Cardiac ventricle fibroblast (primary cell): Measurements from ENCODE around the gene CUX1. TPM values are rescaled to one million over a fixed set of nuclear protein-coding genes. Genes with fewer than 3 reads are reported as not detected.

ENCODE experiments used
- total RNA-seq: library from RNA; depleted of rRNA; stranded (reverse); fragments of >200 nt; gene quantifications from 2 replicates; pipeline ENCODE4 v1.2.3, GENCODE V29; 2015

CUX1 gene, protein sequence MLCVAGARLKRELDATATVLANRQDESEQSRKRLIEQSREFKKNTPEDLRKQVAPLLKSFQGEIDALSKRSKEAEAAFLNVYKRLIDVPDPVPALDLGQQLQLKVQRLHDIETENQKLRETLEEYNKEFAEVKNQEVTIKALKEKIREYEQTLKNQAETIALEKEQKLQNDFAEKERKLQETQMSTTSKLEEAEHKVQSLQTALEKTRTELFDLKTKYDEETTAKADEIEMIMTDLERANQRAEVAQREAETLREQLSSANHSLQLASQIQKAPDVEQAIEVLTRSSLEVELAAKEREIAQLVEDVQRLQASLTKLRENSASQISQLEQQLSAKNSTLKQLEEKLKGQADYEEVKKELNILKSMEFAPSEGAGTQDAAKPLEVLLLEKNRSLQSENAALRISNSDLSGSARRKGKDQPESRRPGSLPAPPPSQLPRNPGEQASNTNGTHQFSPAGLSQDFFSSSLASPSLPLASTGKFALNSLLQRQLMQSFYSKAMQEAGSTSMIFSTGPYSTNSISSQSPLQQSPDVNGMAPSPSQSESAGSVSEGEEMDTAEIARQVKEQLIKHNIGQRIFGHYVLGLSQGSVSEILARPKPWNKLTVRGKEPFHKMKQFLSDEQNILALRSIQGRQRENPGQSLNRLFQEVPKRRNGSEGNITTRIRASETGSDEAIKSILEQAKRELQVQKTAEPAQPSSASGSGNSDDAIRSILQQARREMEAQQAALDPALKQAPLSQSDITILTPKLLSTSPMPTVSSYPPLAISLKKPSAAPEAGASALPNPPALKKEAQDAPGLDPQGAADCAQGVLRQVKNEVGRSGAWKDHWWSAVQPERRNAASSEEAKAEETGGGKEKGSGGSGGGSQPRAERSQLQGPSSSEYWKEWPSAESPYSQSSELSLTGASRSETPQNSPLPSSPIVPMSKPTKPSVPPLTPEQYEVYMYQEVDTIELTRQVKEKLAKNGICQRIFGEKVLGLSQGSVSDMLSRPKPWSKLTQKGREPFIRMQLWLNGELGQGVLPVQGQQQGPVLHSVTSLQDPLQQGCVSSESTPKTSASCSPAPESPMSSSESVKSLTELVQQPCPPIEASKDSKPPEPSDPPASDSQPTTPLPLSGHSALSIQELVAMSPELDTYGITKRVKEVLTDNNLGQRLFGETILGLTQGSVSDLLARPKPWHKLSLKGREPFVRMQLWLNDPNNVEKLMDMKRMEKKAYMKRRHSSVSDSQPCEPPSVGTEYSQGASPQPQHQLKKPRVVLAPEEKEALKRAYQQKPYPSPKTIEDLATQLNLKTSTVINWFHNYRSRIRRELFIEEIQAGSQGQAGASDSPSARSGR (N-terminal part only)
- 71.4 and 79.3 TPM in 2 replicates for total RNA-seq

DNA sequence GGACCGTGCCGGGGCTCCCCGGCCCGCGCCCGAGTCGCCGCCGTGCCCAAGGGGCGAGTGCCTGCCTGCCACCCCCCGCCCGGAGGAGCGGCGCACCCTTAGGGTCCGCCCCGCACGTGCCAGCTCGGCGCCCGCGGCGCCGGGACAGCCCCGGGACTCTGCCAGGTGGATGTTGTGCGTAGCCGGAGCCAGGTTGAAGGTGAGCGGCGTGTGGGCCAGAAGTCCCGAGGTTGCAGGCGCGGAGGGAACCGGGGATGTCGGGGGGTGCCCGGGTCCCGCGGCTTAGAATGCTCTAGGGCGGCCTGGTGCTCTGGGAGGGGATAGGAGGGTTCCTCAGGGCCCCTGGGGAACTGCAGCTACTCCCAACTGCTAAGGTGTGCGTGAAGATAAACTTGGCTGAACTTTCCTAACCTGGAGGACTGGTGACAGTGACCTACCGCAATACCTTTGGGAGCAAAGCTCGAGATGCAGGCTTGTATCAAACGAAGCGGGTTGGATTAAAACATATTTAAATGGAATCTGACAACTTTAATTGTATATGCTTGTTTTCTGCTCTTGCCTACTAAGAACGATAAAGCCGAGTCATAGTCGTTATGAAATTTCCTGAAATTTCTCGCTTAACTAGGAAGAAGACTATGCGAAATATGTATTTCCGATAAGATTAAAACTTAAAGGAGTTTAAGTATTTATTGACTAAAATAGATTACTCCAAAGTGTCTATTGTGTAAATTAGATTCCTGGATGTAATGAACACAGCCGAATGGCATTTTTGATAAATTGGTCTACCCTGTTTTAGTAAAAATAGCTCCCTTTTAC lies at the start of gene CUX1:
Gene CUX1, plus strand, starts transcription at position 156 of the 816 bp plus-strand sequence. Its CDS starts 14 bp downstream, at position 170.

DNA sequence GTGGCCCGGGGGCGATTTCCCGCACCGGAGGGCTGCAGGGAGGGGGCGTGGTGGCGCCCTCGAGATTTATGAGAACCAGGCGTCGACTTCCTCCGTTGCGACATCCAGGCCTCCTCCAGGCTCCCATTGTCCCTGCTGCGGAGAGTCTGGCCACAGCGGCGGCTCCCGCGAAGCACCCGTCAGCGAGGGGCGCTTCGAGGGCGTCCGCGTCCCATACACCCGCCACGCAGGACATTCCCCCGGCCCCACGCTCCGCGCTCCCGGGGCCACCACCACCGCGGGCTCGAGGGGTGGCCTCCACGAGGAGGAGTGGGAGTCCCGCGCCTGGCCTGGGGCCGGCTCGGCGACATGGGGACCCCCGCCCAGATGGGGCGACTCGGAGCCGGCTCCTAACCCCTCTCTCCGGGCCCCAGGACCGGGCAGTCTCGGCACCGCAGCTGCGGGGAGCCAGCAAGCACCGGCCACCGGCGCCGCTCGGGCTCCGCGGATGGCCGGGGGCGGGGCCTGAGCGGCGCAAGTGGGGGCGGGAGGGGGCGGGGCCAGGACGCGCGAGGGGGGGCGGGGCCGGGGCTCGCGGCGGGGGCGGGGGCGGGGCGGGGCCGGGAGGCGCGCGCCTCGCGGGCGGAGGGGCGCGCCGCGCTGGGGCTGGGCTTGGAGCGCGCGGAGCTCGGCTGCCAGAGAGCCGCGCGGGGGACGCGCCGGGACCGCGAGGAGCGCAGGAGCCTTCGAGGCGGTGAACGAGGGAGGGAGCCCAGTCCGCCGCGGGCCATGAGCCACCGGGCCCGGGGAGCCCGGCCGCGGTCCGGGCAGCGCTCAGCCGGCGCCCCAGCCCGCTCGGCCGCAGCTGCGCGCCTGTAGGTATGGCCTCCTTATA lies 469.0 kb downstream of the CUX1 start, which contains the start of gene SH2B2:
Gene SH2B2, plus strand, starts transcription at position 632 of the 874 bp plus-strand sequence. CDS start 13,683 bp downstream, outside the sequence.

Other genes with a start within 250 kb of the CUX1 start
- gene MYL10, start 188.3 kb upstream of the CUX1 start, total RNA-seq = not detected in 2 replicates